ENCODE measurements around the gene AUTS2. TPM values are rescaled to one million over a fixed set of nuclear protein-coding genes. Genes with fewer than 3 reads are reported as not detected.

AUTS2 gene
- total and polyA plus RNA-seq, 4 donors = 4.9 to 24.4 (median 7.0) TPM

- Histone ChIP-seq H3K9me3 (ENCODE audit: control insufficient read depth in 4 of 4, low read length in 3 of 4) (no peaks in the 10 kb centered on the region), H3K4me1 (ENCODE audit: control insufficient read depth in 4 of 4, insufficient read depth in 4 of 4, low read length in 3 of 4) (no peaks in the 10 kb centered on the region), H3K27me3 (ENCODE audit: control insufficient read depth in 4 of 4, insufficient read depth in 4 of 4, low read length in 3 of 4) (no peaks in the 10 kb centered on the region), H3K9ac (ENCODE audit: low read depth in 1 of 2, low read length in 2 of 2) (no peak overlapping the region), H3K36me3 (ENCODE audit: control insufficient read depth in 4 of 4, insufficient read depth in 3 of 4, low read depth in 1 of 4, low read length in 3 of 4) (peaks cover 14 to 34% (median 27%) of the 10 kb centered on the region in 4 donors), H3K27ac (ENCODE audit: low read depth in 1 of 2, low read length in 2 of 2) (no peak overlapping the region), H3K4me3 (ENCODE audit: low read depth in 1 of 3, low read length in 3 of 3) (no peak overlapping the region)
- 95% methylated on average over 9 of the region's 9 CpGs for WGBS
- no peak for TF ChIP-seq JUND (IDR thresholded peaks at IDR 0.05)
- no peak for TF ChIP-seq EGR1 (IDR thresholded peaks at IDR 0.05; ENCODE audit: low read depth in 2 of 2)
- no peak for TF ChIP-seq ATF3 (IDR thresholded peaks at IDR 0.05)
- TF ChIP-seq YY1 (IDR thresholded peaks at IDR 0.05) = no peak
- TF ChIP-seq NR2F2 (IDR thresholded peaks at IDR 0.05) = no peak
- no peak for TF ChIP-seq RAD21 (IDR thresholded peaks at IDR 0.05)
- no peak for TF ChIP-seq GABPA (IDR thresholded peaks at IDR 0.05 in 1 of 2, conservative IDR thresholded peaks at IDR 0.05 in 1 of 2)
- no peak for TF ChIP-seq RXRA (IDR thresholded peaks at IDR 0.05)
- TF ChIP-seq HNF4G (IDR thresholded peaks at IDR 0.05) = no peak
- TF ChIP-seq MAX (IDR thresholded peaks at IDR 0.05) = no peak
- no peak for TF ChIP-seq TAF1 (conservative IDR thresholded peaks at IDR 0.05)
- no peak for TF ChIP-seq FOXA2 (IDR thresholded peaks at IDR 0.05)
- no peak for TF ChIP-seq SP1 (IDR thresholded peaks at IDR 0.05)
- TF ChIP-seq HNF4A (conservative IDR thresholded peaks at IDR 0.05) = no peak
- DNase-seq (ENCODE audit: low spot score) = no peak
Measured at GRCh38 chr7:70793821-70794220, 1195.5 kb downstream of the AUTS2 start.

- peaks cover 0 to 9% (median 5%) of the 10 kb centered on the region in 4 donors for H3K9me3 ChIP-seq (ENCODE audit: control insufficient read depth in 4 of 4, low read length in 3 of 4)
- TF ChIP-seq GABPA (IDR thresholded peaks at IDR 0.05 in 1 of 2, conservative IDR thresholded peaks at IDR 0.05 in 1 of 2) (no peak), FOXA1 (IDR thresholded peaks at IDR 0.05) (no peak), CTCF (IDR thresholded peaks at IDR 0.05; ENCODE audit: low read depth, low read length, missing input control) (no peak), MAX (IDR thresholded peaks at IDR 0.05) (no peak), SP1 (IDR thresholded peaks at IDR 0.05) (no peak), YY1 (IDR thresholded peaks at IDR 0.05) (no peak)
- 97% methylated on average over 8 of the region's 8 CpGs for WGBS
- H3K27ac ChIP-seq (ENCODE audit: low read depth in 1 of 2, low read length in 2 of 2) = no peak overlapping the region
- no peak overlapping the region for H3K9ac ChIP-seq (ENCODE audit: low read depth in 1 of 2, low read length in 2 of 2)
- no peaks in the 10 kb centered on the region for H3K4me1 ChIP-seq (ENCODE audit: control insufficient read depth in 4 of 4, insufficient read depth in 4 of 4, low read length in 3 of 4)
- H3K27me3 ChIP-seq (ENCODE audit: control insufficient read depth in 4 of 4, insufficient read depth in 4 of 4, low read length in 3 of 4) = no peaks in the 10 kb centered on the region
- peaks cover 6 to 32% (median 19%) of the 10 kb centered on the region in 4 donors for H3K36me3 ChIP-seq (ENCODE audit: control insufficient read depth in 4 of 4, insufficient read depth in 3 of 4, low read depth in 1 of 4, low read length in 3 of 4)
- no peak overlapping the region for H3K4me3 ChIP-seq (ENCODE audit: low read depth in 1 of 3, low read length in 3 of 3)
- DNase-seq (ENCODE audit: low spot score) = no peak
Measured at GRCh38 chr7:70794962-70795361, 1196.7 kb downstream of the AUTS2 start.

- TF ChIP-seq TAF1 (conservative IDR thresholded peaks at IDR 0.05) (no peak), RAD21 (IDR thresholded peaks at IDR 0.05) (no peak), NR2F2 (IDR thresholded peaks at IDR 0.05) (no peak), JUND (IDR thresholded peaks at IDR 0.05) (no peak)
- Histone ChIP-seq H3K4me1 (ENCODE audit: control insufficient read depth in 4 of 4, insufficient read depth in 4 of 4, low read length in 3 of 4) (no peaks in the 10 kb centered on the region), H3K9ac (ENCODE audit: low read depth in 1 of 2, low read length in 2 of 2) (no peak overlapping the region), H3K9me3 (ENCODE audit: control insufficient read depth in 4 of 4, low read length in 3 of 4) (peaks cover 0 to 15% (median 8%) of the 10 kb centered on the region in 4 donors), H3K27me3 (ENCODE audit: control insufficient read depth in 4 of 4, insufficient read depth in 4 of 4, low read length in 3 of 4) (no peaks in the 10 kb centered on the region), H3K27ac (ENCODE audit: low read depth in 1 of 2, low read length in 2 of 2) (no peak overlapping the region), H3K36me3 (ENCODE audit: control insufficient read depth in 4 of 4, insufficient read depth in 3 of 4, low read depth in 1 of 4, low read length in 3 of 4) (peaks cover 1 to 26% (median 13%) of the 10 kb centered on the region in 4 donors), H3K4me3 (ENCODE audit: low read depth in 1 of 3, low read length in 3 of 3) (no peak overlapping the region)
- WGBS = 97% methylated on average over 5 of the region's 5 CpGs
- DNase-seq (ENCODE audit: low spot score) = no peak
Measured at GRCh38 chr7:70795948-70796347, 1197.7 kb downstream of the AUTS2 start.
